Endothelial cell of umbilical vein (primary cell): ENCODE data around the gene SIVA1. TPM values are rescaled to one million over a fixed set of nuclear protein-coding genes. Genes with fewer than 3 reads are reported as not detected.

Experiments
- BruUV-seq: library from RNA; stranded (reverse); fragments of 400-500 nt; replicated peaks from 2 replicates; lab custom pipeline; 2021; lab: Mats Ljungman, UMichigan
- CTCF ChIA-PET: fragments of 300-600, 350-600 bp; sonication (Branson Sonifier 250); formaldehyde crosslinking; loops from one replicate; lab custom pipeline; 2021; ENCODE audit warnings: antibody characterized with exemption, inconsistent platforms; lab: Charles Lee
- POLR2A ChIA-PET: fragments of 300-600, 350-600 bp; sonication (Branson Sonifier 250); formaldehyde crosslinking; loops from one replicate; lab custom pipeline; 2021; ENCODE audit warnings: antibody characterized with exemption, inconsistent platforms; lab: Charles Lee
- DNase-seq: peaks from one replicate; pipeline ENCODE4 v3.0.0-alpha.2; 2011; ENCODE audit warnings: low read depth, low spot score
- FAIRE-seq: peaks from 2 replicates; lab custom pipeline; 2011; peaks lifted over from hg19 to GRCh38; lab: Jason Lieb, UNC
- H2AFZ ChIP-seq: 2 replicates; pipeline ENCODE4 v1.6.0; 2012; ENCODE audit warnings: low read depth, low read length, control low read depth, inconsistent platforms
- H3K27ac ChIP-seq: 2 replicates; pipeline ENCODE4 v1.5.1; 2011; ENCODE audit warnings: low read depth, mild to moderate bottlenecking, control low read depth, low read length, moderate library complexity; ENCODE audit not compliant: insufficient read depth
- H3K27me3 ChIP-seq, 2 experiments: 2 replicates each; pipeline versions ENCODE4 v1.6.0 to v1.6.1; 2011; ENCODE audit warnings: low read length in 2 of 2, mixed read lengths in 1 of 2; ENCODE audit not compliant: control insufficient read depth in 2 of 2, insufficient read depth in 2 of 2
- H3K36me3 ChIP-seq, 2 experiments: 2 replicates in 1 of 2; 3 replicates in 1 of 2; pipeline ENCODE4 v1.5.1; 2011; ENCODE audit warnings: low read length in 2 of 2, mild to moderate bottlenecking in 1 of 2, moderate library complexity in 1 of 2; ENCODE audit not compliant: control insufficient read depth in 2 of 2, insufficient read depth in 2 of 2; ENCODE audit errors: extremely low read depth in 1 of 2
- H3K4me1 ChIP-seq: 3 replicates; pipeline ENCODE4 v1.5.1; 2011; ENCODE audit warnings: mild to moderate bottlenecking, low read length; ENCODE audit not compliant: control insufficient read depth, insufficient read depth; ENCODE audit errors: extremely low read depth
- H3K4me2 ChIP-seq: 2 replicates; pipeline ENCODE4 v1.6.1; 2011; ENCODE audit warnings: low read length, control low read depth, mixed read lengths; ENCODE audit not compliant: insufficient read depth
- H3K4me3 ChIP-seq, 3 experiments: fragments of 200-600 bp in 1 of 3; sonication (generic), shearing (Covaris generic) in 1 of 3; replicated peaks in 1 of 3; 2 replicates each; pipeline ENCODE4 v1.5.1; 2011 to 2016; ENCODE audit warnings: control low read depth in 3 of 3, low read length in 3 of 3, mild to moderate bottlenecking in 2 of 3, inconsistent platforms in 1 of 3, low read depth in 1 of 3, moderate library complexity in 1 of 3; ENCODE audit not compliant: insufficient read depth in 1 of 3
- H3K79me2 ChIP-seq: 2 replicates; pipeline ENCODE4 v1.6.0; 2012; ENCODE audit warnings: low read length, inconsistent platforms; ENCODE audit not compliant: control insufficient read depth, insufficient read depth
- H3K9ac ChIP-seq: replicated peaks from 2 replicates; pipeline ENCODE3; 2011; ENCODE audit warnings: low read length, control low read depth; ENCODE audit not compliant: insufficient read depth; ENCODE audit errors: extremely low read depth
- H3K9me1 ChIP-seq: replicated peaks from 3 replicates; pipeline ENCODE4 v1.6.0; 2011; ENCODE audit warnings: mild to moderate bottlenecking, low read length; ENCODE audit not compliant: control insufficient read depth, insufficient read depth; ENCODE audit errors: extremely low read depth
- H3K9me3 ChIP-seq: replicated peaks from 2 replicates; pipeline ENCODE4 v1.5.1; 2012; ENCODE audit warnings: low read length, inconsistent platforms; ENCODE audit not compliant: control insufficient read depth, insufficient read depth
- H4K20me1 ChIP-seq: replicated peaks from 2 replicates; pipeline ENCODE3; 2011; ENCODE audit warnings: mild to moderate bottlenecking, low read length; ENCODE audit not compliant: control insufficient read depth, insufficient read depth; ENCODE audit errors: extremely low read depth
- EZH2 ChIP-seq: IDR thresholded peaks from 2 replicates; pipeline ENCODE4 v1.6.1; 2012; ENCODE audit warnings: borderline replicate concordance, low read depth, mild to moderate bottlenecking, moderate library complexity, low read length, inconsistent platforms; ENCODE audit not compliant: severe bottlenecking
- FOS ChIP-seq: IDR thresholded peaks from 2 replicates; pipeline ENCODE4 v1.6.1; 2011; ENCODE audit warnings: mild to moderate bottlenecking, low read length, moderate library complexity, borderline replicate concordance; ENCODE audit not compliant: insufficient read depth
- GATA2 ChIP-seq: IDR thresholded peaks from 2 replicates; pipeline ENCODE4 v1.7.0; 2011; ENCODE audit warnings: low read depth, mild to moderate bottlenecking, moderate library complexity, mixed read lengths, low read length; ENCODE audit not compliant: insufficient read length, insufficient read depth
- JUN ChIP-seq: IDR thresholded peaks from 2 replicates; pipeline ENCODE4 v1.6.1; 2011; ENCODE audit warnings: borderline replicate concordance, low read depth; ENCODE audit not compliant: insufficient read length, insufficient read depth
- MYC ChIP-seq: IDR thresholded peaks from one replicate; pipeline ENCODE4 v1.6.1; 2011; ENCODE audit warnings: mild to moderate bottlenecking, low read depth, low read length
- POLR2A ChIP-seq: IDR thresholded peaks from 2 replicates; pipeline ENCODE4 v1.6.1; 2012; ENCODE audit warnings: low read depth, mild to moderate bottlenecking, control low read depth, low read length
- POLR2AphosphoS5 ChIP-seq: IDR thresholded peaks from 2 replicates; pipeline ENCODE4 v1.6.1; 2012; ENCODE audit warnings: low read depth, mild to moderate bottlenecking, control low read depth, low read length, moderate library complexity; ENCODE audit not compliant: insufficient read depth
- dilution Hi-C: fragments of 300-500 bp; cut with MboI; formaldehyde crosslinking; loops from one replicate; pipeline ENCODE4 v1.15.0; 2019; ENCODE audit warnings: low sequenced_read_pairs; ENCODE audit not compliant: extremely low pct_ligation_motif_present
- intact Hi-C: fragments of 100-400 bp; cut with micrococcal nuclease; formaldehyde crosslinking; loops from one replicate; pipeline ENCODE4 v1.10.0; 2022
- polyA plus RNA-seq, 4 experiments: library from polyadenylated mRNA; depleted of rRNA in 3 of 4; stranded (reverse) in 3 of 4; unstranded in 1 of 4; fragments of >200 nt; gene quantifications; 2 replicates each; pipeline versions ENCODE4 v1.2.1 to v1.2.3, GENCODE V29; 2011 to 2012; ENCODE audit warnings: missing spikeins in 1 of 4
- total RNA-seq: library from RNA; stranded (reverse); gene quantifications from 2 replicates; pipeline ENCODE4 v1.2.3, GENCODE V29; 2021
- TF ChIP-seq, protein P1 (sequence below), 2 donors: IDR thresholded peaks; 1 replicate in 1 of 2; 2 replicates in 1 of 2; pipeline ENCODE4 v1.5.1; 2011; ENCODE audit warnings: low read length in 2 of 2, mild to moderate bottlenecking in 2 of 2, moderate library complexity in 2 of 2, control low read depth in 1 of 2, inconsistent platforms in 1 of 2, low read depth in 1 of 2; ENCODE audit not compliant: insufficient read depth in 1 of 2; ENCODE audit errors: extremely low read depth in 1 of 2
- TF ChIP-seq, protein P2 (sequence below): IDR thresholded peaks from 2 replicates; pipeline ENCODE4 v1.6.1; 2011; ENCODE audit not compliant: insufficient read depth, insufficient read length

The SIVA1 gene
- total and polyA plus RNA-seq, 2 donors (not counting 3 experiments of a cell fraction or from before 2014, with no cell fraction given): 101 to 299 TPM

DNA sequence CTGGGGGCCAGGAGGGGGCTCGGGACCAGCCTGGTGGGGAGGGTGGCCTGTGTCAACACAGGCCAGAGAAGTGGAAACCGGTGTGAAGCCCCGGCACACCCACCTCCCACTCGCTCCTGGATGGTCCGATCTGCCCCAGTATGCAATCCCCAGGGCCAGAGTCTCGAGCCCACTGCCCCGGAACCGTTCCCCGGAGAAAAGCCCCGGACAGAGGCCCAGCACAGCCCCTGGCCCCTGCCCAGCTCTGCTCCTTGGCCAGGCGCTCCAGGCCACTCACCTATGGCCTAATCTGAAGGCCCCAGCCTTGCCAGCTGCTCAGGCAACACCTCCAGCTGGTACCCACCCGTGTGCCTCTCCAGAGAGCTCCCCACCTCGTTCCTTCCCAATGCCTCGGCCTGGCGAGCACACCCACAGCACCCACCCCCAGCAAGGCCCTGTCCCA lies 24.9 kb downstream of the SIVA1 start:
- FAIRE-seq: no peak

More for the DNA sequence above, 24.9 kb downstream of the SIVA1 start:
- intact Hi-C loops (no loop called here), dilution Hi-C loops (no loop called here)
- H3K4me1 ChIP-seq: peaks cover 8% of the 10 kb centered on the region
- no peak overlapping the region for H3K27ac ChIP-seq
- no peaks in the 10 kb centered on the region for H3K9me3 ChIP-seq
- H3K9ac ChIP-seq: no peak overlapping the region
- ChIA-PET CTCF (interaction anchor here (4.4 kb wide), 1 partner anchor 9 kb away, joined by 31 read pairs; no protein-coding TSS in a partner anchor), POLR2A (no interaction called here)
- H3K79me2 ChIP-seq: peaks cover 2% of the 10 kb centered on the region
- no peaks in the 10 kb centered on the region for H3K27me3 ChIP-seq
- H3K4me2 ChIP-seq: no peak overlapping the region
- no peaks in the 10 kb centered on the region for H4K20me1 ChIP-seq
- no peak overlapping the region for H2AFZ ChIP-seq
- no peak overlapping the region for H3K4me3 ChIP-seq
- no peak for DNase-seq
- no peaks in the 10 kb centered on the region for H3K9me1 ChIP-seq
- TF ChIP-seq FOS: no peak
- no peak for TF ChIP-seq POLR2A
- TF ChIP-seq POLR2AphosphoS5: no peak
- TF ChIP-seq MYC: no peak
- no peak for TF ChIP-seq GATA2
- TF ChIP-seq, protein P1, sequence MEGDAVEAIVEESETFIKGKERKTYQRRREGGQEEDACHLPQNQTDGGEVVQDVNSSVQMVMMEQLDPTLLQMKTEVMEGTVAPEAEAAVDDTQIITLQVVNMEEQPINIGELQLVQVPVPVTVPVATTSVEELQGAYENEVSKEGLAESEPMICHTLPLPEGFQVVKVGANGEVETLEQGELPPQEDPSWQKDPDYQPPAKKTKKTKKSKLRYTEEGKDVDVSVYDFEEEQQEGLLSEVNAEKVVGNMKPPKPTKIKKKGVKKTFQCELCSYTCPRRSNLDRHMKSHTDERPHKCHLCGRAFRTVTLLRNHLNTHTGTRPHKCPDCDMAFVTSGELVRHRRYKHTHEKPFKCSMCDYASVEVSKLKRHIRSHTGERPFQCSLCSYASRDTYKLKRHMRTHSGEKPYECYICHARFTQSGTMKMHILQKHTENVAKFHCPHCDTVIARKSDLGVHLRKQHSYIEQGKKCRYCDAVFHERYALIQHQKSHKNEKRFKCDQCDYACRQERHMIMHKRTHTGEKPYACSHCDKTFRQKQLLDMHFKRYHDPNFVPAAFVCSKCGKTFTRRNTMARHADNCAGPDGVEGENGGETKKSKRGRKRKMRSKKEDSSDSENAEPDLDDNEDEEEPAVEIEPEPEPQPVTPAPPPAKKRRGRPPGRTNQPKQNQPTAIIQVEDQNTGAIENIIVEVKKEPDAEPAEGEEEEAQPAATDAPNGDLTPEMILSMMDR (IDR thresholded peaks at IDR 0.05; ENCODE audit: extremely low read depth in 1 of 2, insufficient read depth in 1 of 2, low read depth in 1 of 2, low read length in 2 of 2): no peak
- TF ChIP-seq EZH2: no peak
- TF ChIP-seq, protein P2, sequence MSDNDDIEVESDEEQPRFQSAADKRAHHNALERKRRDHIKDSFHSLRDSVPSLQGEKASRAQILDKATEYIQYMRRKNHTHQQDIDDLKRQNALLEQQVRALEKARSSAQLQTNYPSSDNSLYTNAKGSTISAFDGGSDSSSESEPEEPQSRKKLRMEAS: no peak
- TF ChIP-seq JUN: no peak
- BruUV-seq: no TSS peak
- peaks cover 7 to 22% of the 10 kb centered on the region in 2 experiments for H3K36me3 ChIP-seq
